ELR (cell line): ENCODE measurements around the gene KIR3DL1.
"Not testable (repeated sequence)": the region's sequence is repeated elsewhere in the genome, so short reads cannot be mapped to it uniquely, and the experiment has no call there.

ENCODE experiments used
- DNase-seq: peaks from one replicate; pipeline ENCODE4 v3.0.0-alpha.2; 2015; ENCODE audit warnings: low read depth

KIR3DL1 gene

GRCh38 chr19:54816251-54816650 lies at the start of gene KIR3DL1:
Gene KIR3DL1, plus strand, starts transcription at chr19:54816468.
- not testable (repeated sequence) for DNase-seq

GRCh38 chr19:54769646-54770045 lies 46.6 kb upstream of the KIR3DL1 start, which contains the start of gene KIR2DL1:
Gene KIR2DL1, plus strand, starts transcription at chr19:54769793. Its CDS starts 58 bp downstream, at chr19:54769851.
- not testable (repeated sequence) for DNase-seq

GRCh38 chr19:54770511-54770910 lies 45.8 kb upstream of the KIR3DL1 start:
- not testable (repeated sequence) for DNase-seq

- peak; percentile 27 for DNase-seq
Observed at GRCh38 chr19:54771018-54771960, 45.0 kb upstream of the KIR3DL1 start.

GRCh38 chr19:54772666-54773065 lies 43.6 kb upstream of the KIR3DL1 start:
- not testable (repeated sequence) for DNase-seq

- DNase-seq, result not testable (repeated sequence)
Observed at GRCh38 chr19:54775095-54775815, 41.0 kb upstream of the KIR3DL1 start.

- DNase-seq, result not testable (repeated sequence)
Observed at GRCh38 chr19:54775830-54776229, 40.4 kb upstream of the KIR3DL1 start.

GRCh38 chr19:54777851-54778250 lies 38.4 kb upstream of the KIR3DL1 start:
- DNase-seq, result not testable (repeated sequence)

GRCh38 chr19:54778896-54779295 lies 37.4 kb upstream of the KIR3DL1 start:
- not testable (repeated sequence) for DNase-seq

GRCh38 chr19:54782916-54783315 lies 33.4 kb upstream of the KIR3DL1 start:
- DNase-seq, result not testable (repeated sequence)

- DNase-seq, result not testable (repeated sequence)
Observed at GRCh38 chr19:54786091-54786723, 30.1 kb upstream of the KIR3DL1 start.

GRCh38 chr19:54788154-54788553 lies 28.1 kb upstream of the KIR3DL1 start:
- not testable (repeated sequence) for DNase-seq

GRCh38 chr19:54790711-54791110 lies 25.6 kb upstream of the KIR3DL1 start:
- no peak for DNase-seq

GRCh38 chr19:54791476-54791875 lies 24.8 kb upstream of the KIR3DL1 start:
- DNase-seq, result no peak

GRCh38 chr19:54792814-54793213 lies 23.5 kb upstream of the KIR3DL1 start:
- no peak for DNase-seq

- no peak for DNase-seq
Observed at GRCh38 chr19:54795758-54796157, 20.5 kb upstream of the KIR3DL1 start.

GRCh38 chr19:54803410-54803809 lies 12.9 kb upstream of the KIR3DL1 start, which contains the start of gene KIR2DL4:
Gene KIR2DL4, plus strand, starts transcription at chr19:54803610. Its CDS starts 42 bp downstream, at chr19:54803652.
- DNase-seq, result no peak

- DNase-seq, result no peak
Observed at GRCh38 chr19:54804101-54804500, 12.2 kb upstream of the KIR3DL1 start.

- DNase-seq, result no peak
Observed at GRCh38 chr19:54804571-54804970, 11.7 kb upstream of the KIR3DL1 start.

- no peak for DNase-seq
Observed at GRCh38 chr19:54805665-54806515, 10.4 kb upstream of the KIR3DL1 start.

GRCh38 chr19:54806516-54806838 lies 9.8 kb upstream of the KIR3DL1 start:
- DNase-seq, result no peak
